ENCODE measurements around the gene TNC.

DNA sequence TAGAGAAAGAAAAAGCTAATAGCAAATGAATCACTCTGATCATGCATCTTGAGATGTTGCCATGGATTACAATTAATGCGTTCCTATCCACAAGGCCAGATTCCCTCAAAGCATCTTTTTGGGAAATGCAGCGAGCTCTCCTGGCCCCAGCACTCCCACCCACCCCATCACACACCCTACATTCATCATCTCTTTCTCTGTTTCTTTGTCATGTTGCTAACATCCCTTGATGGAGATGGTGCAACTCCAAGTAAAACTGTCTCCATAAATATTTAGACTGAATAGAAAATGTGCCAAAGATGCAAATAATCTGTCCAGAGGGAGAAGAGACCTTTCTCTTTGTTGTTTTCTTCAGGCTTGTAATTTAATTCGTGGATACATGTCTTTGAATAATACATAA is 30.8 kb upstream of the TNC start:
- TF ChIP-seq, protein P1, sequence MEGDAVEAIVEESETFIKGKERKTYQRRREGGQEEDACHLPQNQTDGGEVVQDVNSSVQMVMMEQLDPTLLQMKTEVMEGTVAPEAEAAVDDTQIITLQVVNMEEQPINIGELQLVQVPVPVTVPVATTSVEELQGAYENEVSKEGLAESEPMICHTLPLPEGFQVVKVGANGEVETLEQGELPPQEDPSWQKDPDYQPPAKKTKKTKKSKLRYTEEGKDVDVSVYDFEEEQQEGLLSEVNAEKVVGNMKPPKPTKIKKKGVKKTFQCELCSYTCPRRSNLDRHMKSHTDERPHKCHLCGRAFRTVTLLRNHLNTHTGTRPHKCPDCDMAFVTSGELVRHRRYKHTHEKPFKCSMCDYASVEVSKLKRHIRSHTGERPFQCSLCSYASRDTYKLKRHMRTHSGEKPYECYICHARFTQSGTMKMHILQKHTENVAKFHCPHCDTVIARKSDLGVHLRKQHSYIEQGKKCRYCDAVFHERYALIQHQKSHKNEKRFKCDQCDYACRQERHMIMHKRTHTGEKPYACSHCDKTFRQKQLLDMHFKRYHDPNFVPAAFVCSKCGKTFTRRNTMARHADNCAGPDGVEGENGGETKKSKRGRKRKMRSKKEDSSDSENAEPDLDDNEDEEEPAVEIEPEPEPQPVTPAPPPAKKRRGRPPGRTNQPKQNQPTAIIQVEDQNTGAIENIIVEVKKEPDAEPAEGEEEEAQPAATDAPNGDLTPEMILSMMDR (IDR thresholded peaks at IDR 0.05), result no peak
- TF ChIP-seq POLR2A (IDR thresholded peaks at IDR 0.05), result no peak
